ENCODE data around the gene CDK10.
A peak's percentile ranks its signal among the peaks of the same experiment; 100 is the strongest.
"Not testable (repeated sequence)": the region's sequence is repeated elsewhere in the genome, so short reads cannot be mapped to it uniquely, and the experiment has no call there.

The CDK10 gene

DNA sequence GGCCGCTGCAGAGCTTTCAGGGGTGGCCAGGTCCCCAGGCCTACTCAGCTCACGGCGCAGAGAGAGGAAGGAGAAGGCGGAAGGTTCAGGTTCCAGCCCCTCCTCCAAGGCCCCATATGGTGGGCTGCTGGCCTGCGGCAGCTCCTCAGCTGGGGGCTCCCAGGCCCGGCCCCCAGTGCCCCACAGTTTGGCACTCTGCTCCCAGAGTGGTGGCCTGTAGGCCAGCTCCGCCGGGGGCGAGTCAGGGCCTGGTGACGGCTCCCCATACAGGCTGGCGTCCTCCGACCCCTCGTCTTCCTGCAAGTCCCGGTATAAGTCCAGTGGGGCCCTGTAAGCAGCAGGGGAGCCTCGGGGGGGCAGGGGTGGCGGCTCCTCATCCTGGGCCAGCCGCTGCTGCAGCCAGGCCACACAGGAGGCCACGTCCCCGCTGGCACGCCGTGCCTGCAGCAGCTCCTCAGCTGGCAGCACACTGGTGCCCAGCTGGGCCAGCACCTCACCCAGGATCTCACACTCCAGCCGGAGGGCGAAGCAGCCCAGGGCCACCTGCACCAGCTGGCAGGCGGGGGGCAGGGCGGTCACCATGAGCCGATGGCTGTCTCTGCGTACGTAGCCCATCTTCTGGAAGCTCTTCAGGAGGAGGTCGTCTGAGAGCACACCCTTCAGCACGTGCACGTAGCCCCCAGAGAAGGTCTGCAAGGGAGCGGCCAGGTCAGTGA, 11.3 kb downstream of the CDK10 start:
- H2BK120ac ChIP-seq (ENCODE audit: low read depth, low read length) = no peak overlapping the region
- no peak overlapping the region for H3K4me3 ChIP-seq (ENCODE audit: low read length)
- WGBS (ENCODE audit: extremely low coverage, insufficient coverage, low lambda C conversion rate) = no CpG with 5 or more reads among the region's 32 CpGs
- no peak overlapping the region for H3K9ac ChIP-seq (ENCODE audit: low read length)
- H3K56ac ChIP-seq (ENCODE audit: low read length) = no peak overlapping the region
- no peak overlapping the region for H4K8ac ChIP-seq (ENCODE audit: low read depth, low read length)
- no peak overlapping the region for H3K18ac ChIP-seq (ENCODE audit: low read length)
- no peak overlapping the region for H3K23ac ChIP-seq (ENCODE audit: low read length)
- DNase-seq = no peak
- peaks cover 7% of the 10 kb centered on the region for H3K4me1 ChIP-seq (ENCODE audit: control insufficient read depth, low read depth, low read length)
- no peak overlapping the region for H2AK5ac ChIP-seq (ENCODE audit: low read length)
- H2BK5ac ChIP-seq (ENCODE audit: low read length) = no peak overlapping the region
- no peak overlapping the region for H3K4me2 ChIP-seq (ENCODE audit: low read length)
- H3K4ac ChIP-seq (ENCODE audit: low read depth, low read length) = no peak overlapping the region
- H3K79me2 ChIP-seq (ENCODE audit: control insufficient read depth, insufficient read depth, low read length) = no peaks in the 10 kb centered on the region
- no peaks in the 10 kb centered on the region for H3K79me1 ChIP-seq (ENCODE audit: low read length)
- H3K27me3 ChIP-seq (ENCODE audit: insufficient read depth, low read length, poor library complexity) = no peaks in the 10 kb centered on the region
- no peak overlapping the region for H3K27ac ChIP-seq (ENCODE audit: low read depth, low read length)
- H3K36me3 ChIP-seq (ENCODE audit: control insufficient read depth, insufficient read depth, low read length) = peaks cover 9% of the 10 kb centered on the region
- no peak overlapping the region for H2BK15ac ChIP-seq (replicated peaks; ENCODE audit: low read depth)
- no peak overlapping the region for H4K5ac ChIP-seq (ENCODE audit: low read length)

DNA sequence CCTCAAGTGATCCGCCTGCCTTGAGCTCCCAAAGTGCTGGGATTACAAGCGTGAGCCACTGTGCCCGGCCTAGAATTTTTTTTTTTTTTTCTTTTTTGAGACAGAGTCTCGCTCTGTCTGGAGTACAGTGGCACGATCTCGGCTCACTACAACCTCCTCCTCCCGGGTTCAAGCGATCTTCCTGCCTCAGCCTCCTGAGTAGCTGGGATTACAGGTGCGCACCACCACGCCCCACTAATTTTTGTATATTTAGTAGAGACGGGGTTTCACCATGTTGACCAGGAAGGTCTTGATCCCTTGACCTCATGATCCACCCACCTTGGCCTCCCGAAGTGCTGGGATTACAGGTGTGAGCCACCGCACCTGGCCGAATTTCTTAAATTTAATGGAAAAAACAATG, 12.2 kb downstream of the CDK10 start:
- H3K18ac ChIP-seq (ENCODE audit: low read length); H2BK15ac ChIP-seq (replicated peaks; ENCODE audit: low read depth); H3K79me2 ChIP-seq (ENCODE audit: control insufficient read depth, insufficient read depth, low read length); H4K5ac ChIP-seq (ENCODE audit: low read length); H3K36me3 ChIP-seq (ENCODE audit: control insufficient read depth, insufficient read depth, low read length); H2BK120ac ChIP-seq (ENCODE audit: low read depth, low read length); H2AK5ac ChIP-seq (ENCODE audit: low read length); H3K56ac ChIP-seq (ENCODE audit: low read length); H3K4me1 ChIP-seq (ENCODE audit: control insufficient read depth, low read depth, low read length); H3K4me2 ChIP-seq (ENCODE audit: low read length); H3K27me3 ChIP-seq (ENCODE audit: insufficient read depth, low read length, poor library complexity); DNase-seq; H3K4ac ChIP-seq (ENCODE audit: low read depth, low read length); H3K79me1 ChIP-seq (ENCODE audit: low read length); H3K23ac ChIP-seq (ENCODE audit: low read length); H4K8ac ChIP-seq (ENCODE audit: low read depth, low read length); H3K4me3 ChIP-seq (ENCODE audit: low read length); H3K9ac ChIP-seq (ENCODE audit: low read length); H2BK5ac ChIP-seq (ENCODE audit: low read length); H3K27ac ChIP-seq (ENCODE audit: low read depth, low read length): not testable (repeated sequence)
- no CpG with 5 or more reads among the region's 14 CpGs for WGBS (ENCODE audit: extremely low coverage, insufficient coverage, low lambda C conversion rate)

DNA sequence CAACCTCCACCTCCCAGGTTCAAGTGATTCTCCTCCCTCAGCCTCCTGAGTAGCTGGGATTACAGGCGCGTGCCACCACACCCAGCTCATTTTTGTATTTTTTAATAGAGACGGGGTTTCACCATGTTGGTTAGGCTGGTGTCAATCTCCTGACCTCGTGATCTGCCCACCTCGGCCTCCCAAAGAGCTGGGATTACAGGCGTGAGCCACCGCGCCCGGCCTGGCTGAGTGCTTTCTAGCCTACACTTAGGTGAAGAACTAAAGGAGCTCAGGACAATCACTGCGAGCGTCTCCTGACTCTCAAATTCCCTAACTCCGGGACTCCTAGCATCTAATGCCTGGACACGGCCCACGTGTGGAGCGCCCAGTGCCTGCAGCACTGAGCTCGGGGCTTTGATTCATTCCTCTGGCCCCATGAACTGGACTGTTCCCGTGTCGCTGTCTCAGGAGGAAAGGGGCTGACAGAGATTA, 13.2 kb downstream of the CDK10 start:
- peak overlapping the region; percentile 71 for H3K9ac ChIP-seq (ENCODE audit: low read length)
- H3K4me2 ChIP-seq (ENCODE audit: low read length) = peak overlapping the region; percentile 35
- not testable (repeated sequence) for H3K4me3 ChIP-seq (ENCODE audit: low read length); H3K79me1 ChIP-seq (ENCODE audit: low read length); H3K36me3 ChIP-seq (ENCODE audit: control insufficient read depth, insufficient read depth, low read length); H2BK120ac ChIP-seq (ENCODE audit: low read depth, low read length); H2BK5ac ChIP-seq (ENCODE audit: low read length); H2AK5ac ChIP-seq (ENCODE audit: low read length); H3K27me3 ChIP-seq (ENCODE audit: insufficient read depth, low read length, poor library complexity); H3K23ac ChIP-seq (ENCODE audit: low read length); H4K8ac ChIP-seq (ENCODE audit: low read depth, low read length); H4K5ac ChIP-seq (ENCODE audit: low read length); H2BK15ac ChIP-seq (replicated peaks; ENCODE audit: low read depth); H3K18ac ChIP-seq (ENCODE audit: low read length); DNase-seq; H3K79me2 ChIP-seq (ENCODE audit: control insufficient read depth, insufficient read depth, low read length); H3K4me1 ChIP-seq (ENCODE audit: control insufficient read depth, low read depth, low read length); H3K4ac ChIP-seq (ENCODE audit: low read depth, low read length); H3K27ac ChIP-seq (ENCODE audit: low read depth, low read length)
- no CpG with 5 or more reads among the region's 18 CpGs for WGBS (ENCODE audit: extremely low coverage, insufficient coverage, low lambda C conversion rate)
- peak overlapping the region; percentile 69 for H3K56ac ChIP-seq (ENCODE audit: low read length)

GRCh38 chr16:89700100-89700648, 13.7 kb downstream of the CDK10 start:
- peak overlapping the region; percentile 80 for H3K23ac ChIP-seq (ENCODE audit: low read length)
- peak overlapping the region; percentile 88 for H3K4me2 ChIP-seq (ENCODE audit: low read length)
- no peak overlapping the region for H2AK5ac ChIP-seq (ENCODE audit: low read length)
- no peaks in the 10 kb centered on the region for H3K27me3 ChIP-seq (ENCODE audit: insufficient read depth, low read length, poor library complexity)
- H4K8ac ChIP-seq (ENCODE audit: low read depth, low read length) = no peak overlapping the region
- peak overlapping the region; percentile 74 for H3K4me3 ChIP-seq (ENCODE audit: low read length)
- no peak overlapping the region for H3K27ac ChIP-seq (ENCODE audit: low read depth, low read length)
- H2BK120ac ChIP-seq (ENCODE audit: low read depth, low read length) = no peak overlapping the region
- WGBS (ENCODE audit: extremely low coverage, insufficient coverage, low lambda C conversion rate) = no CpG with 5 or more reads among the region's 30 CpGs
- peak; percentile 100 for DNase-seq
- peaks cover 7% of the 10 kb centered on the region for H3K4me1 ChIP-seq (ENCODE audit: control insufficient read depth, low read depth, low read length)
- H3K18ac ChIP-seq (ENCODE audit: low read length) = no peak overlapping the region
- peaks cover 2% of the 10 kb centered on the region for H3K36me3 ChIP-seq (ENCODE audit: control insufficient read depth, insufficient read depth, low read length)
- H3K79me2 ChIP-seq (ENCODE audit: control insufficient read depth, insufficient read depth, low read length) = no peaks in the 10 kb centered on the region
- H3K4ac ChIP-seq (ENCODE audit: low read depth, low read length) = no peak overlapping the region
- peak overlapping the region; percentile 90 for H3K56ac ChIP-seq (ENCODE audit: low read length)
- H3K9ac ChIP-seq (ENCODE audit: low read length) = peak overlapping the region; percentile 80
- no peak overlapping the region for H2BK15ac ChIP-seq (replicated peaks; ENCODE audit: low read depth)
- no peak overlapping the region for H2BK5ac ChIP-seq (ENCODE audit: low read length)
- H4K5ac ChIP-seq (ENCODE audit: low read length) = no peak overlapping the region
- H3K79me1 ChIP-seq (ENCODE audit: low read length) = no peaks in the 10 kb centered on the region

DNA sequence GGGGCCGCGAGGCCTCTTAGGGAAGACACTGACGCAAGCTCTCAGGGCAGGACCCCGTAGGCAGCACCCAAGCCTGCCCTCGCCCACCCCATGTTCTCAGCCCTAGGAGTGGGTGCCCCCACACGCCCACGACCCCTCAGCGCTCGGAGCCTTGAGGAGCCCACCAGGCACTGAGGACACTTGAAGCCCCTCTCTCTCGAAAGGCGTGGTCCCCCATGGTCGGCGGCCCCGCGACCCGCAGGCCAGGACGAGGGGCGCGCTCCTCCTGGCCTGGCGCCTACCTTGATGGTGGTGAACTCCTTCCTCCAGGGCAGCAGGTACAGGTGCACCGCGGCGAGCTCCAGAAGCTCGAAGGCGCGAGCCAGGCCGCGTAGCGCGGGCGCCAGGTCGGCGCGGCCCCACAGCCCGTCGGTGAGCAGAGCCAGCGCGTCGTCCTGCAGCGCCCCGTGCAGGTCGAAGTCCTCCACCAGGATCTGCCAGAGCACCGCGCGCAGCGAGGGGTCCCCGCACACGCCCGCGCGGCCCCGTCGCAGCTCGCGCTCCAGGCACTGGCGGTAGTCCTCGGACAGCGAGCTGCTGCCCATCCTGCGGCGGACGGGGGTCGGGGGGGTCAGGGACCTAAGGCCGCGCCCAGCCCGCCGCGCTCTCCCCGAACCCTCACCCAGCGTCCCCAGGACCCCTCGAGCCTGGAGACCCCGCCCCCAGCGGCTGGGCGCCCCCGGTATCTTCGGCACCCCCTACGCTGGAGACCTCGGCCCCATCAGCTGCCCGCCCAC, 14.3 kb downstream of the CDK10 start:
- Histone ChIP-seq H2BK120ac (ENCODE audit: low read depth, low read length) (no peak overlapping the region), H2BK5ac (ENCODE audit: low read length) (no peak overlapping the region), H3K4me1 (ENCODE audit: control insufficient read depth, low read depth, low read length) (peaks cover 7% of the 10 kb centered on the region), H3K4me3 (ENCODE audit: low read length) (peak overlapping the region; percentile 74), H3K36me3 (ENCODE audit: control insufficient read depth, insufficient read depth, low read length) (peaks cover 2% of the 10 kb centered on the region), H2AK5ac (ENCODE audit: low read length) (no peak overlapping the region), H3K4me2 (ENCODE audit: low read length) (peak overlapping the region; percentile 88), H3K9ac (ENCODE audit: low read length) (peak overlapping the region; percentile 80), H3K23ac (ENCODE audit: low read length) (peak overlapping the region; percentile 80), H3K27ac (ENCODE audit: low read depth, low read length) (peak overlapping the region; percentile 55), H2BK15ac (replicated peaks; ENCODE audit: low read depth) (no peak overlapping the region), H4K5ac (ENCODE audit: low read length) (no peak overlapping the region), H3K56ac (ENCODE audit: low read length) (peak overlapping the region; percentile 90), H3K79me2 (ENCODE audit: control insufficient read depth, insufficient read depth, low read length) (no peaks in the 10 kb centered on the region), H4K8ac (ENCODE audit: low read depth, low read length) (no peak overlapping the region), H3K4ac (ENCODE audit: low read depth, low read length) (no peak overlapping the region), H3K18ac (ENCODE audit: low read length) (no peak overlapping the region), H3K27me3 (ENCODE audit: insufficient read depth, low read length, poor library complexity) (no peaks in the 10 kb centered on the region), H3K79me1 (ENCODE audit: low read length) (no peaks in the 10 kb centered on the region)
- DNase-seq = peak; percentile 83
- WGBS (ENCODE audit: extremely low coverage, insufficient coverage, low lambda C conversion rate) = no CpG with 5 or more reads among the region's 78 CpGs
